H1 (cell line): ENCODE results near the gene DDX18.

Source experiments
- HDAC2 ChIP-seq, 2 experiments: fragments of 300-600 bp in 1 of 2; sonication (generic) in 1 of 2; IDR thresholded peaks; 2 replicates each; pipeline ENCODE4 v1.6.1; 2011 to 2012; ENCODE audit warnings: low read depth in 2 of 2, low read length in 2 of 2, mild to moderate bottlenecking in 2 of 2, moderate library complexity in 2 of 2, borderline replicate concordance in 1 of 2, inconsistent platforms in 1 of 2
- JUN ChIP-seq: IDR thresholded peaks from 2 replicates; pipeline ENCODE4 v1.6.1; 2011; ENCODE audit warnings: low read depth, mild to moderate bottlenecking, improper control_type of control experiment, low read length
- POLR2A ChIP-seq, 2 experiments: IDR thresholded peaks; 1 replicate in 1 of 2; 2 replicates in 1 of 2; pipeline ENCODE4 v1.6.1; 2011; ENCODE audit warnings: low read depth in 2 of 2, low read length in 2 of 2, mild to moderate bottlenecking in 2 of 2; ENCODE audit errors: control extremely low read depth in 1 of 2
- RAD21 ChIP-seq, 2 experiments: IDR thresholded peaks in 1 of 2; conservative IDR thresholded peaks in 1 of 2; 2 replicates each; pipeline ENCODE4 v1.6.1; 2011; ENCODE audit warnings: low read depth in 2 of 2, low read length in 2 of 2, improper control_type of control experiment in 1 of 2, inconsistent platforms in 1 of 2, mild to moderate bottlenecking in 1 of 2, moderate library complexity in 1 of 2
- YY1 ChIP-seq: IDR thresholded peaks from 2 replicates; pipeline ENCODE4 v1.6.1; 2011; ENCODE audit warnings: low read depth, mild to moderate bottlenecking, low read length
- TF ChIP-seq, protein P1 (sequence below), 3 experiments: IDR thresholded peaks; 1 replicate in 2 of 3; 2 replicates in 1 of 3; pipeline versions ENCODE4 v1.5.1 to v1.6.1; 2011; ENCODE audit warnings: low read length in 3 of 3, mild to moderate bottlenecking in 3 of 3, inconsistent platforms in 2 of 3, low read depth in 1 of 3, moderate library complexity in 1 of 3; ENCODE audit not compliant: insufficient read depth in 1 of 3; ENCODE audit errors: control extremely low read depth in 1 of 3

DNA sequence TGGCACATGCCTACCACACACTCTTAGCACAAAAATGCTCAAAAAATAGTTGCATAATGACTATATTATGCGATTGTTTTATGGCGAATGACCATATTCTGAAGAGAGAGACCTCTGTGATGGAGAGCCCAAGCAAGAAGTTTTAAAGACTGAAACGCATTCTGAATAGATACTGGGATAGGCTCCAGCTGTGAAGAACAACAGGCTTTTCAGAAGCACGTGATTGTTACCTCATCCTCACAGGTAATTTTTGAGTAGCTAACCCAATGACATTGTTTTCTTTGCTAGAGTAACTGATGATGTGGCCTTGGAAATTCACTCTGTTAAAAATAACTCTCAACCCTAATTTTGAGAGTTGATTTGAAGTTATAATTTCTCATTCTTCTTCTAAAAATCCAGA lies 2.0 kb upstream of the DDX18 start:
- TF ChIP-seq YY1 (no peak), HDAC2 (IDR thresholded peaks at IDR 0.05; ENCODE audit: borderline replicate concordance in 1 of 2, low read depth in 2 of 2, low read length in 2 of 2) (no peak), POLR2A (IDR thresholded peaks at IDR 0.05; ENCODE audit: control extremely low read depth in 1 of 2, low read depth in 2 of 2, low read length in 2 of 2) (no peak), RAD21 (IDR thresholded peaks at IDR 0.05 in 1 of 2, conservative IDR thresholded peaks at IDR 0.05 in 1 of 2; ENCODE audit: low read depth in 2 of 2, low read length in 2 of 2) (no peak), JUN (no peak)
- TF ChIP-seq, protein P1, sequence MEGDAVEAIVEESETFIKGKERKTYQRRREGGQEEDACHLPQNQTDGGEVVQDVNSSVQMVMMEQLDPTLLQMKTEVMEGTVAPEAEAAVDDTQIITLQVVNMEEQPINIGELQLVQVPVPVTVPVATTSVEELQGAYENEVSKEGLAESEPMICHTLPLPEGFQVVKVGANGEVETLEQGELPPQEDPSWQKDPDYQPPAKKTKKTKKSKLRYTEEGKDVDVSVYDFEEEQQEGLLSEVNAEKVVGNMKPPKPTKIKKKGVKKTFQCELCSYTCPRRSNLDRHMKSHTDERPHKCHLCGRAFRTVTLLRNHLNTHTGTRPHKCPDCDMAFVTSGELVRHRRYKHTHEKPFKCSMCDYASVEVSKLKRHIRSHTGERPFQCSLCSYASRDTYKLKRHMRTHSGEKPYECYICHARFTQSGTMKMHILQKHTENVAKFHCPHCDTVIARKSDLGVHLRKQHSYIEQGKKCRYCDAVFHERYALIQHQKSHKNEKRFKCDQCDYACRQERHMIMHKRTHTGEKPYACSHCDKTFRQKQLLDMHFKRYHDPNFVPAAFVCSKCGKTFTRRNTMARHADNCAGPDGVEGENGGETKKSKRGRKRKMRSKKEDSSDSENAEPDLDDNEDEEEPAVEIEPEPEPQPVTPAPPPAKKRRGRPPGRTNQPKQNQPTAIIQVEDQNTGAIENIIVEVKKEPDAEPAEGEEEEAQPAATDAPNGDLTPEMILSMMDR (IDR thresholded peaks at IDR 0.05; ENCODE audit: control extremely low read depth in 1 of 3, insufficient read depth in 1 of 3, low read depth in 1 of 3, low read length in 3 of 3), result no peak
